ENCODE measurements around the gene CRBN.

Gene CRBN

GRCh38 chr3:3172627-3173026 lies 6.9 kb downstream of the CRBN start:
- TF ChIP-seq MAX (IDR thresholded peaks at IDR 0.05) (no peak), ZBTB7A (IDR thresholded peaks at IDR 0.05; ENCODE audit: low read depth) (no peak), EP300 (IDR thresholded peaks at IDR 0.05; ENCODE audit: borderline replicate concordance) (no peak)

GRCh38 chr3:3170998-3171397 lies 8.5 kb downstream of the CRBN start:
- TF ChIP-seq MAX (IDR thresholded peaks at IDR 0.05) = no peak
- TF ChIP-seq EP300 (IDR thresholded peaks at IDR 0.05; ENCODE audit: borderline replicate concordance) = no peak
- no peak for TF ChIP-seq REST (IDR thresholded peaks at IDR 0.05; ENCODE audit: low read depth)
- TF ChIP-seq NFIC (IDR thresholded peaks at IDR 0.05) = no peak
- TF ChIP-seq ZBTB7A (IDR thresholded peaks at IDR 0.05; ENCODE audit: low read depth) = no peak
- no peak for TF ChIP-seq CREB1 (IDR thresholded peaks at IDR 0.05; ENCODE audit: low read depth)
- TF ChIP-seq FOXM1 (IDR thresholded peaks at IDR 0.05; ENCODE audit: borderline replicate concordance, low read depth) = no peak
- TF ChIP-seq TAF1 (IDR thresholded peaks at IDR 0.05; ENCODE audit: low read depth) = no peak

GRCh38 chr3:3165650-3166049 lies 13.8 kb downstream of the CRBN start:
- TF ChIP-seq ZBTB7A (IDR thresholded peaks at IDR 0.05; ENCODE audit: low read depth) (no peak), TAF1 (IDR thresholded peaks at IDR 0.05; ENCODE audit: low read depth) (no peak), NFIC (IDR thresholded peaks at IDR 0.05) (no peak), MAX (IDR thresholded peaks at IDR 0.05) (no peak), FOXM1 (IDR thresholded peaks at IDR 0.05; ENCODE audit: borderline replicate concordance, low read depth) (no peak), EGR1 (IDR thresholded peaks at IDR 0.05) (no peak), CREB1 (IDR thresholded peaks at IDR 0.05; ENCODE audit: low read depth) (no peak), USF1 (IDR thresholded peaks at IDR 0.05) (no peak), TCF12 (IDR thresholded peaks at IDR 0.05; ENCODE audit: low read depth) (no peak), REST (IDR thresholded peaks at IDR 0.05; ENCODE audit: low read depth) (no peak), YY1 (IDR thresholded peaks at IDR 0.05; ENCODE audit: low read depth) (no peak), TEAD4 (IDR thresholded peaks at IDR 0.05) (no peak)

- no peak for TF ChIP-seq YY1 (IDR thresholded peaks at IDR 0.05; ENCODE audit: low read depth)
- TF ChIP-seq ZBTB7A (IDR thresholded peaks at IDR 0.05; ENCODE audit: low read depth) = no peak
- TF ChIP-seq EP300 (IDR thresholded peaks at IDR 0.05; ENCODE audit: borderline replicate concordance) = no peak
- no peak for TF ChIP-seq FOXM1 (IDR thresholded peaks at IDR 0.05; ENCODE audit: borderline replicate concordance, low read depth)
- no peak for TF ChIP-seq CEBPB (IDR thresholded peaks at IDR 0.05)
- TF ChIP-seq TEAD4 (IDR thresholded peaks at IDR 0.05) = no peak
- TF ChIP-seq MAX (IDR thresholded peaks at IDR 0.05) = no peak
- TF ChIP-seq REST (IDR thresholded peaks at IDR 0.05; ENCODE audit: low read depth) = no peak
- no peak for TF ChIP-seq RAD21 (IDR thresholded peaks at IDR 0.05; ENCODE audit: low read depth)
- no peak for TF ChIP-seq CREB1 (IDR thresholded peaks at IDR 0.05; ENCODE audit: low read depth)
- TF ChIP-seq EGR1 (IDR thresholded peaks at IDR 0.05) = no peak
- TF ChIP-seq USF1 (IDR thresholded peaks at IDR 0.05) = no peak
- TF ChIP-seq NFIC (IDR thresholded peaks at IDR 0.05) = no peak
These were observed 14.2 kb downstream of the CRBN start for GRCh38 chr3:3165241-3165640.

- TF ChIP-seq TAF1 (IDR thresholded peaks at IDR 0.05; ENCODE audit: low read depth) = no peak
- TF ChIP-seq MAX (IDR thresholded peaks at IDR 0.05) = no peak
- TF ChIP-seq ZBTB7A (IDR thresholded peaks at IDR 0.05; ENCODE audit: low read depth) = no peak
- TF ChIP-seq REST (IDR thresholded peaks at IDR 0.05; ENCODE audit: low read depth) = no peak
- TF ChIP-seq YY1 (IDR thresholded peaks at IDR 0.05; ENCODE audit: low read depth) = no peak
- TF ChIP-seq FOXM1 (IDR thresholded peaks at IDR 0.05; ENCODE audit: borderline replicate concordance, low read depth) = no peak
- no peak for TF ChIP-seq CEBPB (IDR thresholded peaks at IDR 0.05)
- no peak for TF ChIP-seq NFIC (IDR thresholded peaks at IDR 0.05)
- TF ChIP-seq EP300 (IDR thresholded peaks at IDR 0.05; ENCODE audit: borderline replicate concordance) = no peak
- TF ChIP-seq TCF12 (IDR thresholded peaks at IDR 0.05; ENCODE audit: low read depth) = no peak
- no peak for TF ChIP-seq TEAD4 (IDR thresholded peaks at IDR 0.05)
- TF ChIP-seq CREB1 (IDR thresholded peaks at IDR 0.05; ENCODE audit: low read depth) = no peak
These were observed 18.7 kb downstream of the CRBN start for GRCh38 chr3:3160826-3161225.
